Breast epithelium (tissue), 3 donors: ENCODE data around the gene GPR35.
"Not testable (repeated sequence)": the region's sequence is repeated elsewhere in the genome, so short reads cannot be mapped to it uniquely, and the experiment has no call there.

Experiments
- CTCF ChIP-seq, 3 donors: fragments of 450-650 bp; IDR thresholded peaks; one replicate each; pipeline ENCODE4 v1.5.1; 2016 to 2017; ENCODE audit warnings: antibody characterized with exemption in 3 of 3, mild to moderate bottlenecking in 3 of 3, moderate library complexity in 3 of 3
- POLR2A ChIP-seq: fragments of 450-650 bp; IDR thresholded peaks from one replicate; pipeline ENCODE4 v1.6.1; 2016; ENCODE audit warnings: antibody characterized with exemption, mild to moderate bottlenecking, moderate library complexity
- POLR2AphosphoS5 ChIP-seq, 3 donors: sonication (generic); formaldehyde crosslinking; IDR thresholded peaks; one replicate each; pipeline ENCODE4 v1.6.1; 2017; ENCODE audit warnings: antibody characterized with exemption in 3 of 3

- not testable (repeated sequence) for TF ChIP-seq CTCF (IDR thresholded peaks at IDR 0.05); POLR2AphosphoS5 (IDR thresholded peaks at IDR 0.05); POLR2A
These were observed 54.9 kb downstream of the GPR35 start for GRCh38 chr2:240680185-240680584.
